Neuron (in vitro differentiated cells): Measurements from ENCODE around the gene PBRM1.

ENCODE experiments used
- H2AFZ ChIP-seq: one replicate; pipeline ENCODE4 v1.6.1; 2013; ENCODE audit warnings: low read depth, mild to moderate bottlenecking, inconsistent platforms, low read length, moderate library complexity
- H3K27me3 ChIP-seq: one replicate; pipeline ENCODE4 v1.6.1; 2013; ENCODE audit warnings: low read length; ENCODE audit not compliant: insufficient read depth
- H3K36me3 ChIP-seq: one replicate; pipeline ENCODE4 v1.6.1; 2013; ENCODE audit warnings: low read length; ENCODE audit not compliant: insufficient read depth
- H3K4me1 ChIP-seq: one replicate; pipeline ENCODE4 v1.6.1; 2013; ENCODE audit warnings: low read length; ENCODE audit not compliant: insufficient read depth
- H3K4me3 ChIP-seq: 2 replicates; pipeline ENCODE4 v1.5.1; 2013; ENCODE audit warnings: mild to moderate bottlenecking, low read length, moderate library complexity
- H3K9me3 ChIP-seq: one replicate; pipeline ENCODE4 v1.6.1; 2013; ENCODE audit warnings: low read length

PBRM1 gene

GRCh38 chr3:52695798-52696671 lies 10.3 kb upstream of the PBRM1 start:
- H3K9me3 ChIP-seq, result no peaks in the 10 kb centered on the region
- H3K4me3 ChIP-seq, result no peak overlapping the region
- no peaks in the 10 kb centered on the region for H3K27me3 ChIP-seq
- peaks cover 75% of the 10 kb centered on the region for H3K36me3 ChIP-seq
- no peaks in the 10 kb centered on the region for H3K4me1 ChIP-seq
- H2AFZ ChIP-seq, result no peak overlapping the region

- Histone ChIP-seq H3K4me1 (no peaks in the 10 kb centered on the region), H3K9me3 (no peaks in the 10 kb centered on the region), H3K27me3 (no peaks in the 10 kb centered on the region), H3K4me3 (no peak overlapping the region), H2AFZ (no peak overlapping the region), H3K36me3 (peaks cover 82% of the 10 kb centered on the region)
Observed at GRCh38 chr3:52694528-52695189, 8.9 kb upstream of the PBRM1 start.

- no peaks in the 10 kb centered on the region for H3K9me3 ChIP-seq
- H2AFZ ChIP-seq, result no peak overlapping the region
- peaks cover 93% of the 10 kb centered on the region for H3K36me3 ChIP-seq
- H3K4me1 ChIP-seq, result no peaks in the 10 kb centered on the region
- H3K4me3 ChIP-seq, result no peak overlapping the region
- no peaks in the 10 kb centered on the region for H3K27me3 ChIP-seq
Observed at GRCh38 chr3:52693071-52693470, 7.4 kb upstream of the PBRM1 start.

- peaks cover 79% of the 10 kb centered on the region for H3K36me3 ChIP-seq
- H3K4me3 ChIP-seq, result no peak overlapping the region
Observed at GRCh38 chr3:52690560-52690959, 4.8 kb upstream of the PBRM1 start.

GRCh38 chr3:52689151-52689550 lies 3.4 kb upstream of the PBRM1 start:
- Histone ChIP-seq H2AFZ (no peak overlapping the region), H3K4me1 (peaks cover 23% of the 10 kb centered on the region), H3K4me3 (no peak overlapping the region), H3K36me3 (peaks cover 66% of the 10 kb centered on the region), H3K27me3 (no peaks in the 10 kb centered on the region), H3K9me3 (no peaks in the 10 kb centered on the region)

More at GRCh38 chr3:52690560-52690959, 4.8 kb upstream of the PBRM1 start:
- peaks cover 18% of the 10 kb centered on the region for H3K4me1 ChIP-seq
- H3K27me3 ChIP-seq, result no peaks in the 10 kb centered on the region
- H2AFZ ChIP-seq, result no peak overlapping the region
- H3K9me3 ChIP-seq, result no peaks in the 10 kb centered on the region

GRCh38 chr3:52688266-52688665 lies 2.6 kb upstream of the PBRM1 start:
- no peaks in the 10 kb centered on the region for H3K9me3 ChIP-seq
- no peaks in the 10 kb centered on the region for H3K27me3 ChIP-seq
- H3K4me1 ChIP-seq, result peaks cover 24% of the 10 kb centered on the region
- no peak overlapping the region for H2AFZ ChIP-seq
- H3K4me3 ChIP-seq, result no peak overlapping the region
- H3K36me3 ChIP-seq, result peaks cover 58% of the 10 kb centered on the region

- Histone ChIP-seq H3K36me3 (peaks cover 42% of the 10 kb centered on the region), H3K4me1 (peaks cover 33% of the 10 kb centered on the region), H3K4me3 (peak overlapping the region; percentile 86), H3K9me3 (no peaks in the 10 kb centered on the region), H3K27me3 (no peaks in the 10 kb centered on the region), H2AFZ (no peak overlapping the region)
Observed at GRCh38 chr3:52685285-52685708, 416 bp downstream of the PBRM1 start.

GRCh38 chr3:52684184-52684583 lies 1.5 kb downstream of the PBRM1 start:
- H3K36me3 ChIP-seq, result peaks cover 44% of the 10 kb centered on the region

GRCh38 chr3:52683611-52684010 lies 2.1 kb downstream of the PBRM1 start:
- peaks cover 33% of the 10 kb centered on the region for H3K4me1 ChIP-seq

More at GRCh38 chr3:52684184-52684583, 1.5 kb downstream of the PBRM1 start:
- Histone ChIP-seq H3K4me1 (peaks cover 33% of the 10 kb centered on the region), H2AFZ (no peak overlapping the region), H3K27me3 (no peaks in the 10 kb centered on the region), H3K9me3 (no peaks in the 10 kb centered on the region), H3K4me3 (peak overlapping the region; percentile 86)

GRCh38 chr3:52682016-52682415 lies 3.7 kb downstream of the PBRM1 start:
- no peak overlapping the region for H2AFZ ChIP-seq
- H3K27me3 ChIP-seq, result no peaks in the 10 kb centered on the region
- no peaks in the 10 kb centered on the region for H3K9me3 ChIP-seq
- H3K4me3 ChIP-seq, result no peak overlapping the region
- H3K36me3 ChIP-seq, result peaks cover 42% of the 10 kb centered on the region
- peaks cover 25% of the 10 kb centered on the region for H3K4me1 ChIP-seq

More at GRCh38 chr3:52683611-52684010, 2.1 kb downstream of the PBRM1 start:
- Histone ChIP-seq H3K36me3 (peaks cover 44% of the 10 kb centered on the region), H3K27me3 (no peaks in the 10 kb centered on the region), H2AFZ (no peak overlapping the region), H3K4me3 (no peak overlapping the region), H3K9me3 (no peaks in the 10 kb centered on the region)

- Histone ChIP-seq H3K27me3 (no peaks in the 10 kb centered on the region), H2AFZ (no peak overlapping the region), H3K4me3 (no peak overlapping the region), H3K4me1 (peaks cover 20% of the 10 kb centered on the region), H3K9me3 (peaks cover 2% of the 10 kb centered on the region), H3K36me3 (peaks cover 46% of the 10 kb centered on the region)
Observed at GRCh38 chr3:52681596-52681995, 4.1 kb downstream of the PBRM1 start.

- Histone ChIP-seq H3K4me3 (no peak overlapping the region), H2AFZ (no peak overlapping the region), H3K9me3 (peaks cover 4% of the 10 kb centered on the region), H3K27me3 (no peaks in the 10 kb centered on the region), H3K4me1 (peaks cover 15% of the 10 kb centered on the region), H3K36me3 (peaks cover 61% of the 10 kb centered on the region)
Observed at GRCh38 chr3:52679811-52680210, 5.9 kb downstream of the PBRM1 start.

- H3K27me3 ChIP-seq, result no peaks in the 10 kb centered on the region
Observed at GRCh38 chr3:52679199-52679538, 6.5 kb downstream of the PBRM1 start.

More at GRCh38 chr3:52679199-52679538, 6.5 kb downstream of the PBRM1 start:
- Histone ChIP-seq H3K4me1 (peaks cover 10% of the 10 kb centered on the region), H3K4me3 (no peak overlapping the region), H3K9me3 (peaks cover 4% of the 10 kb centered on the region), H3K36me3 (peaks cover 65% of the 10 kb centered on the region), H2AFZ (no peak overlapping the region)
